ENCODE results near the gene SERPINA4. TPM values are rescaled to one million over a fixed set of nuclear protein-coding genes. Genes with fewer than 3 reads are reported as not detected.

SERPINA4 gene
- total and polyA plus RNA-seq, 2 of the 13 experiments (the other 11 are each of a cell fraction or from before 2014, with no cell fraction given), result 39.1 to 57.8 TPM

GRCh38 chr14:94581127-94581999 lies 20.1 kb downstream of the SERPINA4 start, which contains the start of gene SERPINA5 (continued):
- TF ChIP-seq CREM (IDR thresholded peaks at IDR 0.05) (peak; percentile 31; the same call in 1 of the 2 replicates), CREM (CRISPR knock-in tag; IDR thresholded peaks at IDR 0.05) (no peak), RFX3 (CRISPR knock-in tag; IDR thresholded peaks at IDR 0.05) (no peak), REPIN1 (CRISPR knock-in tag; IDR thresholded peaks at IDR 0.05; ENCODE audit: borderline replicate concordance, low read depth) (peak; percentile 77), ZNF160 (CRISPR knock-in tag; IDR thresholded peaks at IDR 0.05) (no peak; the same call in 1 of the 2 replicates), ZNF362 (CRISPR knock-in tag; IDR thresholded peaks at IDR 0.05; ENCODE audit: borderline replicate concordance) (no peak), ZNF646 (CRISPR knock-in tag; IDR thresholded peaks at IDR 0.05) (no peak), AHR (CRISPR knock-in tag; IDR thresholded peaks at IDR 0.05) (peak; percentile 74; the same call in 1 of the 2 replicates), HMG20B (CRISPR knock-in tag; conservative IDR thresholded peaks at IDR 0.05) (no peak), ZNF883 (CRISPR knock-in tag; IDR thresholded peaks at IDR 0.05; ENCODE audit: not compliant biosample characterization) (peak; percentile 73), ZSCAN21 (CRISPR knock-in tag; IDR thresholded peaks at IDR 0.05; ENCODE audit: borderline replicate concordance) (peak; percentile 74; the same call in 1 of the 2 replicates), ZNF687 (CRISPR knock-in tag; IDR thresholded peaks at IDR 0.05) (peak; percentile 100), MEF2D (CRISPR knock-in tag; IDR thresholded peaks at IDR 0.05) (0 out of 2 replicates have a peak, but pooled peaks have one; percentile 16), ZNF253 (CRISPR knock-in tag; IDR thresholded peaks at IDR 0.05; ENCODE audit: borderline replicate concordance) (no peak), ZNF670 (CRISPR knock-in tag; IDR thresholded peaks at IDR 0.05; ENCODE audit: borderline replicate concordance) (peak; percentile 50; the same call in 1 of the 2 replicates)

Measured in HepG2 (cell line).